HG03469 (cell line): Measurements from ENCODE around the gene IGFBP6.

Source experiments
- ATAC-seq: cut with Tn5 transposase; IDR thresholded peaks from one replicate; pipeline ENCODE4 v1.9.1; 2021; ENCODE audit warnings: mild to moderate bottlenecking, moderate library complexity, moderate number of reproducible peaks; ENCODE audit not compliant: unreplicated experiment

The IGFBP6 gene

GRCh38 chr12:53058674-53059433, 38.6 kb upstream of the IGFBP6 start:
- ATAC-seq = no peak

GRCh38 chr12:53059434-53060063, 37.9 kb upstream of the IGFBP6 start:
- no peak for ATAC-seq

GRCh38 chr12:53060064-53060720, 37.3 kb upstream of the IGFBP6 start:
- no peak for ATAC-seq

GRCh38 chr12:53060721-53061276, 36.7 kb upstream of the IGFBP6 start:
- ATAC-seq = no peak

GRCh38 chr12:53061404-53062010, 36.0 kb upstream of the IGFBP6 start:
- ATAC-seq = no peak

GRCh38 chr12:53062011-53062961, 35.2 kb upstream of the IGFBP6 start:
- no peak for ATAC-seq

- ATAC-seq = no peak
Measured at GRCh38 chr12:53062977-53063707, 34.3 kb upstream of the IGFBP6 start.

- no peak for ATAC-seq
Measured at GRCh38 chr12:53063708-53064612, 33.5 kb upstream of the IGFBP6 start.

- no peak for ATAC-seq
Measured at GRCh38 chr12:53064613-53065436, 32.6 kb upstream of the IGFBP6 start.

- no peak for ATAC-seq
Measured at GRCh38 chr12:53065470-53065869, 32.0 kb upstream of the IGFBP6 start.

GRCh38 chr12:53065975-53066931, 31.2 kb upstream of the IGFBP6 start:
- no peak for ATAC-seq

- ATAC-seq = no peak
Measured at GRCh38 chr12:53067074-53067992, 30.1 kb upstream of the IGFBP6 start.

GRCh38 chr12:53067993-53068770, 29.3 kb upstream of the IGFBP6 start:
- no peak for ATAC-seq

- no peak for ATAC-seq
Measured at GRCh38 chr12:53068811-53069585, 28.5 kb upstream of the IGFBP6 start.
